ENCODE measurements around the gene L3MBTL1.

The L3MBTL1 gene

DNA sequence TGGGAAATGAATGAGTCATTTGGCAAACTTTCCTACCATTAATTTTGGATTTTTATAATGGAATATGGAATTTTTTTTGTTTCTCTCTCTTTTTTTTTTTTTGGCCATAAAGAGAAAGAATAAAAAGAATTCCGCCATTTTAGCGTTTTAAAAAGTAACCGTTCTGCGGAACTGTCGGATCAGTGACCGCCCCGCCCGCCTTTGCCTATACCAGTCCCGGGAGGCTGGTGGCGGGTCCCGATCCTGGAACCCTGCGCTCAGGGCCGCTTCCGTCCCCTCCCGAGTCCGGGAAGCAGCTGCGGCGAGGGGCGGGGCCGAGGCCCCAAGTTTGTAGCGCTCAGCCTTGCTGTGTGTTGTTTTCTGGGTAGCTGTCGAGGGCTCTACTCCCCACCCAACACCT, 609 bp downstream of the L3MBTL1 start:
- DNase-seq: no peak

DNA sequence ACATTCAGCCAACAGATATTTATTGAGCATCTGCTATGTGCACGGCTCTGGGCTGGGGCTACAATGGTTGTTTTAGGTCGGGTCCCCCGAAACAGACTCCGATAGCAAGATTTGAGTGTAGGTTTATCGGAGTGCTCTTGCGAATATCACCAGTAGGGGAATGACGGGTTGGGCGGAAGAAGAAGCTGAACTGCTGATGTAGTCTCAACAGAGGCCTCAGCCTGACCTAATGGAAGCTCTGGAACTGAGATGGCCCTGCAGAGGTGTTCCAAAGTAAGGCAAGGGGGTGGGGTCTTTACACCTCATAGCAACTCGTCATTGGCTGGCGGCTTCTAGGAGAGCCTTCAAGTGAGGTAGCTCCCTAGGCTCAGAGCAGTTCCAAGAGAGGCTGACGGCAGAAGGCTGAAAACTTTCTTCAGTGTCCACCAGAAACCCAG, 1.1 kb downstream of the L3MBTL1 start:
- no peak for DNase-seq

DNA sequence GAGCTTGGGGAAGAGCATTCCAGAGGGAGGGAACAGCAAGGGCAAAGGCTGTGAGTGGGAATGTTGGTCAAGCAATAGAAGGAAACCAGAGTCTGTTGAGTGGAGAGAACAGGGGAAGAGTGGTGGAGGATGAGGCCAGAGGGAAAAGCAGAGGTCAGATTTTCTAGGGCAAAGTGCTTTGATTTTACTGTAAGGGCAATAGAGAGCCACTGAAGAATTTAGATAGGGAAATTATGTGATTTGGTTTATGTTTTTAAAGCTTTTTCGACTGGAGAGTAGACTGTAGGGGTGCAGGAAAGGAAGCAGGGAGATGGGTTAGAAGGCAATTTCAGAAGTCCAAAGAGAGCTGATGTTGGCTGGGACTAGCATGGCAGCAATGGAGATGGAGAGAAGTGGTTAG, 4.4 kb downstream of the L3MBTL1 start:
- no peak for DNase-seq

DNA sequence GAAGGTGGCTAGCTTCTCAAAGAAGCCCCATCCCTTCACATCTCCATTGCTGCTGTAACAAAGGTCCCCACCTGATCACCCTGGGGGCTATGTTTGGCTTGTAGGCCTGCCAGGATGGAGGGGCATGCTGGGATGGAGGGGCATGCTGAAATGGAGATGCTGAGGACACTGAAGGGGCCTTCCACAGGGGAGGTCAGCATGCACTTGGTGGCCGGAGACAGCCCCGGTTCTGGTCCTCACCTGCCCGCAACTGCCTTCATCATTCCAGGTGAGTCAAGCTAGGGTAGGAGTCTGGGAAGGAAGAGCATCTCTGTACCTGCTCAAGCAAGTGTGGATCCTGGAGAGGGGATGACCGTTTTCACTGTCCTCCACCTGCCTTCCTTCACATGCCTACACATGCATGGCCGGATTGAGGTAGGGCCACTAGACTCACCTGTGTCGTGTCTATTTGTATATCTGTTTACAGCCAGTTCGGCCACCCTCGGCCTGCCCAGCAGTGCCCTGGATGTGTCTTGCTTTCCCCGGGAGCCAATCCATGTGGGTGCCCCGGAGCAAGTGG, 6.0 kb downstream of the L3MBTL1 start:
- no peak for DNase-seq

DNA sequence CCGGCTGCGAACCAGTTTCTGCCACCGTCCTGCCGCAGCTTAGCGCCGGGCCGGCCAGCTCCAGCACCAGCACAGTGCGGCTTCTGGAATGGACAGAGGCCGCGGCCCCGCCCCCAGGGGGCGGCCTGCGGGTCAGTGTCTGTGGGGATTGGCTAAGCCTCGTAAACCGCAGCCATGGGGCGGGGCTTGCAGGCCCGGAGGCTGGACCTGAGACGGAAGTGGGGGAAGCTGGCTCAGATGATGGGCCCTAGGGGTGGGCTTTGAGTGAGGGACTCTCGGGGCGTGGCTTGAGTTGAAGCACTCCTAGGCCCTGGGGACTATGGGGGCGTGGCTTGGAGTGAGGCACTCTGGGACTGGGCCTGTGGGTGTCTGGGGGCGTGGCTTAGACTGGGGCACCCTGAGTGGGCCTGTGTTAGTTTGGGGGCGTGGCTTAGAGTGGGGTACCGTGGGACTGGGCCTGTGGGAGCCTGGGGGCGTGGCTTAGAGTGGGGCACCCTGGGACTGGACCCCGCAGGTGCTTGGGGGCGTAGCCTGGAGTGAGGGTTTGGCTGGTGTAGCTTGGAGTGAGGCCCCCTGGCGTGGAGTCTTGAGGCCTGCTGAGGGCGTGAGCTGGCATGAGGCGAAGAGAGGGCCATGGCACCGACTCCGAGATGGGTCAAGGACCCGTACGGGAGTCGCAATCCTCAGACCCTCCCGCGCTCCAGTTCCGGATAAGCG, 6.6 kb downstream of the L3MBTL1 start:
- DNase-seq: peak; percentile 92

DNA sequence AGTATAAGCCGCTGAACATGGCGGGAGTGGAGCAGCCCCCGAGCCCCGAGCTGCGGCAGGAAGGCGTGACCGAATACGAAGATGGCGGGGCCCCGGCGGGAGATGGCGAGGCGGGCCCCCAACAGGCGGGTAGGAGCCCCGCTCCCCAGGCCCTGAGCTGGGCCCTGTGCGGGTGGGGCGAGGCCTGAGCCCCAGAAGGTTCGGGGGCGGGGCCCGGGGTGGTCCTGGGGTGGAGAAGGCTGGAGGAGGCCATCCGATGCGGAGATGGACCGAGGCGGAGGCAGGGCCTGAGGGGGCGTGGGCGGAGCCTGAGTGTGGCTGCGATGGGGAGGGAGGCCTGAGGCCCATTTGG, 7.1 kb downstream of the L3MBTL1 start:
- DNase-seq: peak; percentile 38

DNA sequence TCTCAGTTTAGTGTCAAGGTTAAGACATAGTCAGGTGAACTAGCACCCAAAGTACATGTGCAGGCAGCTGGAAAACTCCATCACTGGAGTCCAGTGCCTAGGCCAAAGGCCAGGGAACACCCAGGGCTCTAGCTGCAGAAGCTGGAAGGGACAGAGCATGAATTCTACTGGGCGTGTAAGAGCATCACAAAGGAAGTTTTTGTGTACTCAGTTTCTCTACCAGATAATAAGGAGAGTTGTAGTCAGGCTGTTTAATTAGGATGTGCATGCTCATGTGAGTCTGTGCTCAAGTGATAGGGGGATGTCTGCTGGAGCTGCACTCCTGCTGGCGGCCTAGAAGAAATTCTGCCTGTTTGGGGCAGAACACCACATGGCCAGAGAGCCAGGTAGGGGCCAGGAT, 8.1 kb downstream of the L3MBTL1 start:
- no peak for DNase-seq

DNA sequence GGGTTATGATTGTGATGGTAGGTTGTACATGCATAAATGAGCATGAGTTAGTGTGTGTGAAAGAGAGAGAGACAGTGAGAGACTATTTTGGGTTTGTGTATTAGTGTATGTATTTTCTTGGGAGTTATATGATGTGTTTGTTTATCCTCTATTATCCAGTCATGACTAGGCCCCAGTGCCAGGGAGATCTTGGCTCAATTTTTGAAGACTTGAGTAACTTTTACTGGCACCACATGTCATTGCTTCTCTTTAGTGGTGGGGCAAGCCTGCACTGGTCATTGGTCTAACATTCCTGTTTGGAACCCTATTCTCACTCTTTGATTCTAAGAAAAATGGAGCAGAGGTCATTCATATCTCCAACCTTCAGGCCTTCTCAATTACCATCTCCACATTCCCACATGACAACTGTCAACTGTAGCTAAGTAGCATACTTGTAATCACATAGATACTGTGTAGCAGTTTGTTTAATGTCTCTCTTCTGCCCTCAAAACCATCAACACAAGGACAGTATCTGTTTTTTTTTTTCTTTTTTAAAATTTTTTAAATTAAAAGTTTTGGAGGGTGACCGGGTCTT, 8.8 kb downstream of the L3MBTL1 start:
- DNase-seq: no peak

DNA sequence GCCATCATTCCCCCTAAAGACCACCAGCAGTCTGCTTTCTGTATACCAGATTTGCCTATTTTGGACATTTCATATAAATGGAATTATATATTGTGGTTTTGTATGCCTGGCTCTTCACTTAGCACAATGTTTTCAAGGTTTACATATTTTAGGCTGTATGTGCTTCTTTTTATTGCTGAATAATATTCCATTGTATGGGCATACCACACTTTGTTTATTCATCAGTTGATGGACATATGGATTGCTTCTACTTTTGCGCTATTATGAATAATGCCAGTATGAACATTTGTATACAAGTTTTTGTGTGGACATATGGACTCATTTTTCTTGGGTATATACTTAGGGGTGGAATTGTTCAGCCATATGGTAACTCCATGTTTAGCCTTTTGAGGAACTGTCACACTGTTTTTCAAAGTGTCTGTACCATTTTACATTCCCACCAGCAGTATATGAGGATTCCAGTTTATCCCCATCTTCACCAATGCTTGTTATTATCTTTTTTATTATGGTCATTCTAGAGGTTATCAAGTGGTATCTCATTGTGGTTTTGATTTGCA, 12.7 kb downstream of the L3MBTL1 start:
- no peak for DNase-seq

DNA sequence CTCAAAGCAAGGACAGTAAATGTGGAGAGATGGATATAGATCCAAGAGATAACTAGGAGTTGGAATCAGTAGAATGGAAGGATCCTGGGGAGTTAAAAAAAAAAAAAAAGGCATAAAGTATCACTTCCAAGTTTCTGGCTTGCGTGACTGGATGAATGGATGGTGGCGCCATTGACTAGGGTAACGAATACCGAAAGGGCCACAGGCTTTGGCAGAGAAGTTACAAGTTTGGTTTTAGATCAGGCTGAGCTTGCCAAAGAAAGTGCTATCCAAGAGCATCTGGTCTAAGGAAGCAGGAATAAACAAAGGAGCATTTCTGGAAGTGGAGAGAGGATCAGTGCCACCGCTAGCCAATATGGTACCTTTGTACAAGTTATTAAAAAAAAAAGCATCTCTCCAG, 17.5 kb downstream of the L3MBTL1 start:
- no peak for DNase-seq

DNA sequence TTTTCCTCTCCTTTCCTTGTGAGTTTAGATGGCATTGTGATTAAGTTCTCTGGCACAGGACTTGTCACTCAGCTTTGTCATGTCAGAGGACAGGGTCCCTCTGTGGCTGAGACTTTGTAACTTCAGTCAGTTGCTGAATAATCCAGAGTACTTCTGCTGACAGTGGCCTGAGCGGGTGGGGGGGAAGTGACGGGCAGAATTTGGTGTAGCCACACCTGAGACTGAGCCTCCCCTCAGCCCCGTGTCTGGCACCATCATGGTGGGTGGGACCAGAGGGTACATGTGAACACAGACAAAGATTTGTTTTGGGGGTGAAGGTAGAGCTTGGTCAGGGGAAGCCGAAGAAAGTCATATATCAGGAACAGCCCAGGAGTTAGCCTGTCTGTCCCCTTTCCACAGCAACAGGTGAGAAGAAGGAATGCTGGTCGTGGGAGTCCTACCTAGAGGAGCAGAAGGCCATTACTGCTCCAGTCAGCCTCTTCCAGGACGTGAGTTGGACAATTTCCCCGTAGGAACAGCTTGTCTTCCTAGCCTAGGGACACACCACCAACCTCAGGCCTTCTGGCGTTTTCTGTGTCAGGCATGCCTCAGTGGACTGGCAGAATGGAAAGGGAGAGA, 20.9 kb downstream of the L3MBTL1 start:
- DNase-seq: no peak

DNA sequence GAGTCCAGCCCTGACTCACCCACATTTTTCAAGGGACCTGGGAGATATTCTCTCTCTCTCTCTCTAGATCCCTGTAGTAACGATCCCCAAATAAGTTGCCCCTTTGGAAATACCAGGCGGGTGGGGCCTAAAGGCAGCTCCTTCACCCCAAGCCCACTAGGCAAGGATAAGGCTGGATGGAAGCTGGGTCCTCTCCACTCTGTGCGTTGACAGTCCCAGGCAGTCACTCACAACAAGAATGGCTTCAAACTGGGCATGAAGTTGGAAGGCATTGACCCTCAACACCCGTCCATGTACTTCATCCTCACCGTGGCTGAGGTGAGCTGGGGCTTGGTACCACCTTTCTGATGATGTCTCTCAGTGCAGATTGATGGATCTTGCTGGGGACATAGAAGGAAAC, 21.6 kb downstream of the L3MBTL1 start:
- DNase-seq: no peak

DNA sequence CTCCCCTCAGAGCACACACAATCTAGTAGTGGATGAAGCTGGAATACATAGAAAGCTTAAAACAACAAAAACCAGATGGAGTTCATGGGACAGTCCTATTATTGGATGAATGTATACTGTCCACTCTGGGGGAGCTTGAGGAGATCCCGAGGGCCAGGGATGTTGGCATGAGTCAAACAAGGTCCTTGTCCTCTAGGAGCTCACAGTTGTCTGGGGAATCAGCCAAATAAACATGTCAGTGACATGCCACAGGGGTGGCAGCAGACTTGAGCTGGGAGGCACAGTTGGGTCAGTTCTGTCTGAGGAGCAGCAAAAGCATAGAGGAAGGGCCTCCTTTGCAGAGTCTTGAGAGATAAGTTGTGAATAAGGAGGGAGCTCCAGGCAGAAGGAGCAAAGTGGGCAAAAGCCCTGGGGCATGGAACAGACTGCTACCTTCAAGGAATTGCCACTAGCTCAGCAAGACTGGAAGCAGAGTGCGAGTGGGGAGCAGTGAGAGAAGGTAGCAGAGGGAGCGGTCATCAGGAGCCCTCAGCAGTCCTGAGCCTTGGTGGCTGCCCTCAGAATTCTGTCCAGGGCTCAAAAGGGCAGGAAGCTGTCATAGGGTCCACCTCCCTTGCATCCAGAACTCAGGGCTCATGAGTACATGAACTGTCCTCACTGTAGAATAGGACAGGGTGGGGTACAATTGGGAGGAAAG, 22.1 kb downstream of the L3MBTL1 start:
- no peak for DNase-seq

DNA sequence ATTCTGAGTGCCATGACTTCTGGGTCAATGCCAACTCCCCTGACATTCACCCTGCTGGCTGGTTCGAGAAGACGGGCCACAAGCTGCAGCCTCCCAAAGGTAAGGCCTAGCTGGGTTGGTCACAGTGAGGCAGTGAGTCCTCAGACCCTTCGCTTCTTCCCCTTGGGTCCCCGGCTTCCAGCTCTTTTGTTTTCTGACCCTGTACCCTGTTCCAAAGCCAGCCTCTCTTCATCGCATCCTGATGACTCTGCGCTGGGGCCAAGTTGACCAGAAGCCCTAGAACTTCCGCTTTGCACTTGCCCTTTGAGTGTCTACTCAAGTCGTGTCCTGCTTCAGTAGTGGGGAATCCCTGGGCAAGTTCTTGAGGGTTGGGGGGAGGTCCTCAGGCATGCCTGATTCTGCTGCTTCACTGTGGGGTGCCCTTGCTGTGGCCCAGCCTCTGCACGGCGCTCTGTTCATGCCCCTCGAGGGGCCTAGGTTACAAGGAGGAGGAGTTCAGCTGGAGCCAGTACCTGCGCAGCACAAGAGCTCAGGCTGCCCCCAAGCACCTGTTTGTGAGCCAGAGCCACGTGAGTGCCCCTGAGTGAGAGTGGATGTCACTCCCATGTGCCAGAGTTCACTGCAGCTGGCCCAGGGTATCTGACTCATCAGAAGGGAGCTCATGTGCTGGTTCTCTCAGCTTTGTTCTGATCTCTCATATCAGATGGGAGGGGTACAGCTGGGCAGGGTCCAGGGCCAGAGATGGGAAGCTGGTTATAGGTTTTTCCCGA, 23.0 kb downstream of the L3MBTL1 start:
- no peak for DNase-seq

DNA sequence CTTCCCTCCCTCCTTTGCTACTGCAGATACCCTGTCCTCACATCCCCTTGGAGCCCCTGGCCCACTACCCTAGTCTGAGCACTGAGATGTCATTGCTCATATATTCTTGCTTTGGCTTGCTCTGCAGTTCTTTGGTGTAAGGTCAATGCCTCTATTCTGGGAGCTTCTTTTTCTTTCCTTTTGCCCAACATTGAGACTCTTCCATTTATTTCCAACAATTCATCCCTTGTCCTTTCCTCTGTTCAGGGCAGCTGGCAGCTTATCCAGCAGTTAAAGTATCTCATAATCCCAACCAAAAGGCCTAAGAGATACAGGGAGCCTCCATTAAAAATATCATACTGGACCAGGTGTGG, 23.6 kb downstream of the L3MBTL1 start:
- no peak for DNase-seq

DNA sequence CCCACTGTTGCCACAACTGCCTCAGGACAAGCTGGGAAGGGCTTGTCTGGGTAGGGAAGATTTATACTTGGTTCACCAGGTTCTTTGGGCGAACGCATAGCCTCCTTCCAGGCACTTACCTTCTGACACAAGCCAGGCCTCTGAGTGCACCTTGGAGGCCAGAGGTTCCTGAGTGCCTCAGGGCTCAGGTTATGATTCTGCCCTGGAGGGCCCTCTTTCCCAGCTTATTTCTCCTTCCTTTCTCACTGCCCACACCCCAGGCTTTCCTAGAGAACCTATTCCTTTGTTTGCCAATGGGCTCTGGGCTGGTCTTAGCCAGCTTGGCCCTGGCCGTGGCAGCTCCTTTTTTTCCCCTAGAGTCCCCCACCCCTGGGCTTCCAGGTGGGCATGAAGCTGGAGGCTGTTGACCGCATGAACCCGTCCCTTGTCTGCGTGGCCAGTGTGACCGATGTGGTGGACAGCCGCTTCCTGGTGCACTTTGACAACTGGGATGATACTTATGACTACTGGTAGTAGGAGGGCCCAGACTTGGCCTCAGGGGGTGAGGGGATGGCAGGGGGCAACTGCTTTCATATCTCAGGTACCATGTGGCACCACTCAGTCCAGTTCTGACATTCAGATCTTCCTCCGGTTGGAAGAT, 25.0 kb downstream of the L3MBTL1 start:
- no peak for DNase-seq

DNA sequence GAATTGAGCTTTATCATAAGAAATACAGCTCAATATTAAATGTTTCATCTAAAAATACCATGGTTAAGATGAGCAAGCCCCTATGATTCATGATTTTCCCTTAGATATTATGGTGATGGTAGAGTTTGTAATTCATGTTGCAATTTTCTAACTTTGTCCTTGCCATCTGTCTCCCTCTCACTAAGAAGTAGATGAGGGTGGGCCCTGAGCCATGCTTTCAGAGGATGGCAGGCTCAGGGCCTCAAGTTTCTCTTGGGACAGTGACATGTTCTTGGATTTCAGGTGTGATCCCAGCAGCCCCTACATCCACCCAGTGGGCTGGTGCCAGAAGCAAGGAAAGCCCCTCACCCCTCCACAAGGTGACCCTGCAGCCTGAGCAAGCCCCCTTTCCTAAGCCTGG, 25.6 kb downstream of the L3MBTL1 start:
- no peak for DNase-seq

DNA sequence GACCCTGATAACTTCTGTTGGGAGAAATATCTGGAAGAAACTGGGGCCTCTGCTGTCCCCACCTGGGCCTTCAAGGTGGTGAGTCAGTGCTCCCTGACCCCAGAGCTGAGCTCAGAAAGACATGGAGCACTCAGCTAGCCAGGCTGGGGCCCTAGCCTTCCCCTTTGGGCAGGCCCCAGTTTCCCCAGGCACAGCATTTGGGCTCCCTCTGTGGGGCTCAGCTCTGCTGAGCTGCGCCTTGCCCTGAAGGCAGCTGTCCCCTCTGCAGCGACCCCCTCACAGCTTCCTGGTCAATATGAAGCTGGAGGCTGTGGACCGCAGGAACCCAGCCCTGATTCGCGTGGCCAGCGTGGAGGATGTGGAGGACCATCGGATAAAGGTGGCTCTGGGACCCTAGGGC, 26.5 kb downstream of the L3MBTL1 start:
- no peak for DNase-seq

DNA sequence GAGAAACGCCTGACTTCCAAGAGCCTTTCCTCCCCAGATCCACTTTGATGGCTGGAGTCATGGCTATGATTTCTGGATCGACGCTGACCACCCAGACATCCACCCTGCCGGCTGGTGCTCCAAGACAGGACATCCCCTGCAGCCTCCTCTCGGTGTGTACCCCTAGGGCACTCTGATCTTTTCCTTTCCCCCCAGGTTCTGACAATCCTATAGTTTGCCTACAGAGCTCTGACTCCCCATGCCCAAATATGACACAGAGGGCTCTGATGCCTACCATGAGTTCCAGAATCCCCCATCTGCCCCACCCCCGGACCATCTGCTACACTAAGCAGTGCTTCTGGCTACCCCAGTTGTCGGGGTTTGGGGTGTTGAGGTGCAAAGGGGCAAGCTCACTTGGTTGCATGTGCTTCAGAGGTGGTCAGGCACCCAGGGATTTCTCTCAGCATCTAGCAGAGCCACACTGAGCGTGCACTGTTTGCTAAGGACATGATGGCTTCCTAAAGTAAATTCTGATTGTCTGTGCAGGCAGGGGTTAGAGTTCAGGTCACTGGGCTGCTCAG, 27.4 kb downstream of the L3MBTL1 start:
- no peak for DNase-seq

DNA sequence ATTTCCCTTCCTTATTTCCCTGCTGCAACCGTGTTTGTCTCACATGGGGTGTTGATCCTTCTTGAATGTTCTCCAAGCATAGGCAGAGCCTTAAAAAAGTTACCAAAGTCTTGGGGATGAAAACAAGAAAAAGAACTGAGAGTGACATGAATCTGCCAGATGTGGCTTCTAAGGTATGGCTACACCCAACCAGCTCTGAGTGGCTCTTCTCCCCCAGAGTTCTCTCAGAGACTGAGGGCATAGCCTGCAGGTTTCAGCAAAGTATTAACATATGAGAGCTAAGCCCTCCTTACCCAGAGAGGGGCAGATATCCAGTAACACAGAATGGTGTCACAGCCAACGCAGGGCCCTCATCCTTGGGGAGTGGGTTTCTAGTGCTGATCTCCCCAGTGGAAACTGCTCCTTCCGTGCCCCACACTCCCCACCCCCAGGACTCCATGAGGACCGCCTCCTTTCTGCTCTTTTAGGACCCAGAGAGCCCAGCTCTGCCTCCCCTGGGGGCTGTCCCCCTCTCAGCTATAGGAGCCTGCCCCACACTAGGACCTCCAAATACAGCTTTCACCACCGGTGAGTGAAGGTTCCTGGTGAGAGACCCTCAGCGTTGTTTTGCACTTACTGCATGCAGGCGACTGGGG, 28.0 kb downstream of the L3MBTL1 start:
- no peak for DNase-seq
